CD4-positive, alpha-beta T cell treated with Interleukin-6 for 4 hours (primary cell): ENCODE results near the gene IRF2BP1.

Source experiments
- DNase-seq: peaks from one replicate; pipeline ENCODE4 v3.0.0-alpha.2; 2020; ENCODE audit warnings: mixed read lengths

The IRF2BP1 gene, protein sequence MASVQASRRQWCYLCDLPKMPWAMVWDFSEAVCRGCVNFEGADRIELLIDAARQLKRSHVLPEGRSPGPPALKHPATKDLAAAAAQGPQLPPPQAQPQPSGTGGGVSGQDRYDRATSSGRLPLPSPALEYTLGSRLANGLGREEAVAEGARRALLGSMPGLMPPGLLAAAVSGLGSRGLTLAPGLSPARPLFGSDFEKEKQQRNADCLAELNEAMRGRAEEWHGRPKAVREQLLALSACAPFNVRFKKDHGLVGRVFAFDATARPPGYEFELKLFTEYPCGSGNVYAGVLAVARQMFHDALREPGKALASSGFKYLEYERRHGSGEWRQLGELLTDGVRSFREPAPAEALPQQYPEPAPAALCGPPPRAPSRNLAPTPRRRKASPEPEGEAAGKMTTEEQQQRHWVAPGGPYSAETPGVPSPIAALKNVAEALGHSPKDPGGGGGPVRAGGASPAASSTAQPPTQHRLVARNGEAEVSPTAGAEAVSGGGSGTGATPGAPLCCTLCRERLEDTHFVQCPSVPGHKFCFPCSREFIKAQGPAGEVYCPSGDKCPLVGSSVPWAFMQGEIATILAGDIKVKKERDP

DNA sequence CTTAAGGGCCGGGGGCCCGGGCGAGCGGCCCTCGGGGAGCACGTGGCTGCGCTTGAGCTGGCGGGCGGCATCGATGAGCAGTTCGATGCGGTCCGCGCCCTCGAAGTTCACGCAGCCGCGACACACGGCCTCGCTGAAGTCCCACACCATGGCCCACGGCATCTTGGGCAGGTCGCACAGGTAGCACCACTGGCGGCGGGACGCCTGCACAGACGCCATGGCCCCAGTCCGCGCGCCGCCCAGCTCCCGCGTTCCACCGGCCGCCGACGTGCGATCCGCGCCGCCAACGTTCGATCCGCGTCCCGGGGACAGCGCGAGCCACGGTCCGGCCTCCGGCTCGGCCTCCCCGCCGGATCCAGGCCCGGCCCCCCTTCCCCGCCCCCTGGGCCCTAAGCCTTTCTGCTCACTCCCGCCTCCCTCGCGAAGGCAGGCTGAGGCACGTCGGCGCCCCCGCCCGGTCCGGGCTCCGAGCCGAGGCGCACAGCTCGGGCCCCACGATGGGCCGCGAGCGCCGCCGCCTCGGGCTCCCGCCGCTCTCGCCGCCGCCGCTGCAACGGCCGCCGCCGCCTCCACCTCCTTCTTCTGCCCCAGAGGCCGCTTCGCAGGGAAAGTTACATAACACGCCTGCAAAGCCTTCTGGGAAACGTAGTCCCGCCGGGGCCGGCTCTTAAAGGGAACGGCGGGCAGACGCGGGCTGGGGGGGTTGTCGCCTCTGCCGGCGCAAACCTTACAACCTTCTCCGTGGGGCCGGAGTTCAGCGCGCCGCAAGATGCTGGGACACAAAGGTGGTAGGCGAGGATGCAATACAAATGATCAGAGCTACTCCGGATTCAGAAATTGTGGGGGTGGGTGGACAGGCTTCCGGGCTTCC lies at the start of gene IRF2BP1:
TSS of gene IRF2BP1 (minus strand) at position 586 of the 871 bp plus-strand sequence. CDS start at position 219, 367 bp downstream.
- peak; percentile 90 for DNase-seq

DNA sequence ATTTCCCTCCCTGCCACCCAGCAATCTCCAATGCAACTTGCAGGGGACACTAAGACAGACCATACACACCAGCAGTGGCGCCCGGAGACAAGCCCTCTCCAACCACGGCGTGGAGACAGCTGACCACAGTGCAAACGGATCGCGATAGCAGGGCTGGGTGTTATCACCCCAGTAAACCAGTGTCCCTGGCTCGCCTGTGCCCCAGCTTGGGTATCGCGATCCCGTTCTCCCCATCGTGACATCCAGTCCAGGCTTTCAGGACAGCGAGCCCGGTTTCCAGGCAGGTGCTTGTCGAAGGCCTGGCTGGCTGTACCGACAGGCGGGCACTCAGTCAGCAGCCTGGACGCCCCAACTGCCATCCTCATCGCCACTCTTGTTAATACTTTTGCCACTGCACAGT lies 49.3 kb upstream of the IRF2BP1 start:
- no peak for DNase-seq

DNA sequence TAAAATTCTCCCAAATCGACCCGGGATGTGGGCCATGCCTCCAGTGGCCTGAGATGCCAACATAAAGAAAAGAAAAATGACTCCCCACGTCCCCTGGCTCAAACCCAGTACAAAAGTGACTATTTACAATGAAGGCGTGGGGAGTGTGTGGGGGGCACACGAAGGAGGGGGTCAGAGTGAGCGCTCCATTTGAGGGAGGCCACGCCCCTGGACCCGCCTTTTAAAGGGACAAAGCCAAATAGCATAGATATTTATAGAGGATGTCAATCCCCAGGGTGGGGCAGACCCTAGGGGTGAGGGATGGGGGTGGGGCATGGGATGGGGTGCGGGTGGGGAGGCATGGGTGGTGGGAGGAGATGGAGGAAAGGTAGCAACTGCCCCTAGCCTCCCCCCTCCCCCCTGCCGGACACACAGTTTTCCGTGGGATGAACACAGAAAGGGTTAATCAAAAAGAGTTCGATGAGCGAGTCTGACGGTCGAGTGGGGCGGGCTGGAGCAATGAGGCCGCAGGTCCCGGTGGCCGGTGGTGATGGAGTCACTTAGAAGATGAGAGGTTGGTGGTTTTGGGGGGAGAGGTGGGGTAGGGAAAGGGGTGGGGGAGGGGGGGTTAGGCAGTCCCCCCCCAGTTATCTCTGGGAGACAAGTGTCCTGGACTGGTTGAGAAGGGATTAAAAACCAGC lies 48.8 kb upstream of the IRF2BP1 start:
- no peak for DNase-seq

DNA sequence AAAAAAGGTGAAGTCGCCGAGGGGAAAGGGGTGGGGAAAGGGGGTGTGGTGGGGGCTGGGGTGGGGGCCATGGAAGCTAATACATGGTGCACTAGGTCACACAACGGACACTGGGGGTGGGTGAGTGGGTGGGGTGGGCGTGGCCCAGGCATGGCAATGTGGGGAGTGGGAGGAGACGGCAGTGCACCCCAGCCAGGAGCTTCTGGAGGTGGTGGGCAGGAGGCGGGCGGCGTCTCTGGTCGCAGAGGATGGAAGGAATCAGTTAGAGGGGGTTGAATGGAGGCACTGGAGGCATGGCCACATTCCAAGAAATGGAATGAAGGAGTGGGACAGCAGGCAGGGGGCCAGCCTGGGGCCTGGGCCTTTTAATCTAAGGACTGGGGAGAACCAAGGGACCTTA lies 47.8 kb upstream of the IRF2BP1 start:
- DNase-seq = no peak

DNA sequence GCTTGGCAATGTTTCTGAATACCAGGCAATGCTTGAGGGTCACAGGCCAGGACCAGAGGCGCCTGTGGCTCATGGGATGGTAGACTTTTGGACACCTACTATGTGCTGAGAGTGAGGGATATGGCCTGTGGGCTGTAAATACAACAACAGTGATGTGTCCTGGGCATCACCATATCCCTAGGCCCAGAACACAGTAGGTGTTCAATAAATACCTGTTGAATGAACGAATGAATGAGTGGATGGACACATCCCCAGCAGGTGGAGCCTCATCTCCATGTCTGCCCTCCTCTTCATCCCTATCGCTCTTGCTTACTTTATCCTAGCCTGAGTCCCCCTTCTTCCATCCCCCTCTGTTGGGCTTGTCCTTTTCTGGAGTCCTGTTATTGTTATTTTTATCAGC lies 45.1 kb upstream of the IRF2BP1 start:
- no peak for DNase-seq

DNA sequence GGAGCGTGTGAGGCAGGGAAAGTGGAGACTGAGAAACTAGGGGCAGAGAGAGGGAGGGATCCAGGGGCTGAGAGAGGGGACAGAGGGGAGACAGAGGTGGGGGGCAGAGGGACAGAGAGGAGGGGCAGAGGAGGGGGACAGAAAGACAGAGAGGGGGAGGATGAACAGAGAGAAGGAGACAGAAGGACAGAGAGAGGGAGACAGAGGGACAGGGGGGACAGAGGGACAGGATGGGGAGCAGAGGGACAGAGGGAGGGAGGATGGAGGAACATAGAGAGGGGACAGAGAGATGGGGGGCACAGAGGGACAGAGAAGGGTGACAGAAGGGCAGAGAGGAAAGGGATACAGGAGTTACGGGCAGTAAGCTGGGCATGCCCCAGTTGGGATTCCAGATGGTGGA lies 43.3 kb upstream of the IRF2BP1 start:
- DNase-seq = no peak

DNA sequence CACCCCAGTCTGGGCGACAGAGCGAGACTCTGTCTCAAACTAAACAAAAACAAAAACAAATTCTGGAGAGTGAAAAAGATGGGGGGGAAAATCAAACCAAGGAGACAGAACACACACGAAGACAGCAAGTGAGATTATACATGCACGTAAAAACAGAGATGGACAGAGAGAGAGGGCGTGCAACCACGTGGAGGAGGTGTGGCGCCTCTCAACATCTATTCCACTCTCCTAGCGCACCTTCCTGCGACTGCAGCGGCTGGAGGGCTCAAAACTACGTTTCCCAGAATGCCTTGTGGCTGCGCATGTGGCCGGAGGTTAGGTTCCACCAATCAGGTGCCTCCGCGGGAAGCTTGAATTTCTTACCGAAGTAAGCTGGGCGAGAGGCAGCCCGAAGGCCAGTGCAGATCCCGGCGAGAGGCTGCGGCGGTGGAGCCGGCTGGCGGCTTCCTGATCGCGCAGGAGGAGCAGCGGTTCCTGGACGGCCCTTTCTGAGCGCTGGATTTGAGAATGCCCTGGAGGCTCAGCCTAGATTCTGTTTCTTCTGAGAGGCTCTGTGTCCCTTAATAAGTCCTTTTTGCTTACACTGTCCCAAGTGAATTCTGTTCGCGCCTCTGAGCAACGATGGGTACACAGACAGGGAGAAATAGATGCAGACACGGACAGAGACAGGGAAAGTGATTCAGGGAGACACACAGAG lies 41.8 kb upstream of the IRF2BP1 start:
- peak; percentile 93 for DNase-seq

DNA sequence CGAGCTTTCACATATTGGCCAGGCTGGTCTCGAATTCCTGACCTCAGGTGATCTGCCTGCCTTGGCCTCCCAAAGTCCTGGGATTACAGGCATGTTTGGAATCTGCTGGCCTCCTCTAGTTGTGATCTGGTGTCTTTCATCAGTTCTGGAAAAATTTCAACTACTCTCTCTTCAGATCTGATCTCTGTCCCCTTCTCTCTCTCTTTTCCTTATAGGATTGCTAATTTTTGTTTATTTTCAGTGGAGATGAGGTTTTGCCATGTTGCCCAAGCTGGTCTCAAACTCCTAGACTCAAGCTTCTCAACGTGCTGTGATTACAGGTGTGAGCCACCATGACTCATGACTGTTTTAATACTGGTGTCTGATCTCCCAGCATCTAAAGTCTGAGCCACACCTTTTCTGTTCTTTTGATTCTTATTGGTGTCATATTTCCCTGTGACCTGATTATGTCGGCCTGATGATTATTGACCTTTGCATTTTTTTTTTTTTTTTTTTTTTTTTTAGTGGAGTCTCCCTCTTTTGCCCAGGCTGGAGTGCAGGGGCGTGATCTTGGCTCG lies 39.0 kb upstream of the IRF2BP1 start:
- no peak for DNase-seq

DNA sequence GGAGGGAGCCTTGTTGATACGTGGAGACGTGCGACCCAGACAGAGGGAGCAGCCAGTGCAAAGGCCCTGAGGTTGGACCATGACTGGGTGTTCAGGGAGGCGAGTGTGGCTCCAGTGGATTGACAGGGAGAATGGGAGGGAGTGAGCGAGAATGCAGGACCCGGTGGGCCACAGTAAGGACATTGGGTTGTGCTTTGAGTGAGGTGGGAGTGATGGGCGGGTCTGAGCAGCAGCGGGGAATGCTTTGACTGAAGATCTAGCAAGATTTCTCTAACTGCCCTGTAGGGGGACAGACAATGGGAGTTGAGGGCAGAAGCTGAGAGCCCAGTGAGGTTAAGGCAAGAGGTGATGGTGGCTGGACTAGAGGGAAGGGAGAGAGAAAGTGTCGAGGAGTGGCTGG lies 36.3 kb upstream of the IRF2BP1 start:
- DNase-seq = no peak

DNA sequence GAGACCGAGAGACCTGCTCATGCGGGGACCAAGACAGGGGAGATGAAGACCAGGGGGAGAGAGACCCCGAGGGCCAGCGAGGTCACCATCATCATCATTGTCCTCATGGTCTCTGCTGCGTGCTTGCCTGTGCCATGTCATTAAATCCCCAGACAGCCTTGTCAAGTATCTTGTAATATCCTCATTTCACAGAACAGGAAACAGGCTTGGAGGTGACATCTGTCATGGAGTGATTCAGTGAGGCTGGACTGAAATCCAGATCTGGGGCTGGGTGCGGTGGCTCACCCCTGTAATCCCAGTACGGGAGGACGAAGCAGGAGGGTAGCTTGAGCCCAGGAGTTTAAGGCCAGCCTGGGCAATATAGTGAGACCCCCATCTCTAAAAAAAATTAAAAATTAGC lies 34.5 kb upstream of the IRF2BP1 start:
- DNase-seq = no peak

DNA sequence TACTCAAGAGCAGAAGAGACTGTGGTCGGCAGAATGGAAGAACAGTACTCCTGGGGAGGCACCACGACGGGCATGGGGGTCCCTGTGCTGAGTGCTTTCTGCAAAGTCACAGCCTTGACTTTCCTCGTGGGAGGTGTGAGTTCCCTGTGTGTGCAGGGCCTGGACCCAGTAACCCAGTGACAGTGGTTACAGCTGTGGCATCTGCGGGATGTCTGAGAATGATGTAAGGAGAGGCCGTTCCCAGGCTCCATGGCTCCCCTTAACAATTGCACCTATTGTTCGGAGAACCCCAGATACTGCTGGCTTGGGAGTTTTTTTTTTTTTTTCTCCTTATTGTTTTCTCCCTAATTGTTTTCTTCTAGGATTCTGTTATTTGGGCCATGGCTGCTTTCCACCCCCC lies 33.7 kb upstream of the IRF2BP1 start:
- no peak for DNase-seq

DNA sequence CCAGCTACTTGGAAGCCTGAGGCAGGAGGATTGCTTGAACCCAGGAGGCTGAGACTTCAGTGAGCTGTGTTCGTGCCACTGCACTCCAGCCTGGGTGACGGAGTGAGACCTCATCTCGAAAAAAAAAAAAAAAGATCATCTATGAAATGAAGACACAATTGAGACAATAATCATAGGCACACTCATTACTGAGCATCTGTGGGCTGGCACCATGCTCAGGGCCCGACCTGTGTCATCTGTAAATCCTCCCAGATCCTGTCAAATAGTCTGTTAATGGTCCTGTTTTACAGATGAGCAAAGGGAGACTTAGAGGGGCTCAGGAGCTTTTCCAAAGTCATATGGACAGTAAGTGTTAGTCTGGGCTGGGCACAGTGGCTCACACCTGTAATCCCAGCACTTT lies 32.8 kb upstream of the IRF2BP1 start:
- no peak for DNase-seq

DNA sequence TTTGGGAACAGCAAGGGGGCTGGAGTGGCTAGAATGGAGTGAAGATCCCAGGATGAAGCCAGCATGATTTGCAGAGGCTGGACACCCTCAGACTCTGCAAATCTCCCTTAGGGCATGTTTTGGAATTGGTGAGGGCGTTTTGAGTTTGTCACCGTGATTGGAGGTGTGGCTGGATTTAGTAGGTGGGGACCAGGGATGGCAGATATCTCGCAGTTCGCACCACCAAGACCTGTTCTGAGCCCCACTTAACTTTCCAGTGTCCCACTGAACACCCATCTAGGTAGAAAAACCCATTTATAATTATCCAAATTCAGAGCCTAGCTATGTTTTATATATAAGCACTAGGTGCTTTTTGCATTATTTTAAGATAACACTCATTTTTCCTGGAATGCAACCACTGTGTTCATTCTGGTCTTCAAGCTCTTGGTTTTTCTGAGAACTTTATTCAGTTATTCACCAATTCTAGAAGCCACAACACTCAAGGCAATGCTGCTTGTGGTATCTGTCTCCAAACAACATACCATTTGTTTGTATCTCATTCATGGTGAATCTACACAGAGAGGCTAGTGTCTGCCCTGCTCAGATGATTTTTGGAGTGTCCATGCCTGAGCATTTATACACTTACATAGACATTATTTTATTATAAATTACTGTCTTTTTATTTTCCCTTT lies 31.6 kb upstream of the IRF2BP1 start:
- DNase-seq = no peak

DNA sequence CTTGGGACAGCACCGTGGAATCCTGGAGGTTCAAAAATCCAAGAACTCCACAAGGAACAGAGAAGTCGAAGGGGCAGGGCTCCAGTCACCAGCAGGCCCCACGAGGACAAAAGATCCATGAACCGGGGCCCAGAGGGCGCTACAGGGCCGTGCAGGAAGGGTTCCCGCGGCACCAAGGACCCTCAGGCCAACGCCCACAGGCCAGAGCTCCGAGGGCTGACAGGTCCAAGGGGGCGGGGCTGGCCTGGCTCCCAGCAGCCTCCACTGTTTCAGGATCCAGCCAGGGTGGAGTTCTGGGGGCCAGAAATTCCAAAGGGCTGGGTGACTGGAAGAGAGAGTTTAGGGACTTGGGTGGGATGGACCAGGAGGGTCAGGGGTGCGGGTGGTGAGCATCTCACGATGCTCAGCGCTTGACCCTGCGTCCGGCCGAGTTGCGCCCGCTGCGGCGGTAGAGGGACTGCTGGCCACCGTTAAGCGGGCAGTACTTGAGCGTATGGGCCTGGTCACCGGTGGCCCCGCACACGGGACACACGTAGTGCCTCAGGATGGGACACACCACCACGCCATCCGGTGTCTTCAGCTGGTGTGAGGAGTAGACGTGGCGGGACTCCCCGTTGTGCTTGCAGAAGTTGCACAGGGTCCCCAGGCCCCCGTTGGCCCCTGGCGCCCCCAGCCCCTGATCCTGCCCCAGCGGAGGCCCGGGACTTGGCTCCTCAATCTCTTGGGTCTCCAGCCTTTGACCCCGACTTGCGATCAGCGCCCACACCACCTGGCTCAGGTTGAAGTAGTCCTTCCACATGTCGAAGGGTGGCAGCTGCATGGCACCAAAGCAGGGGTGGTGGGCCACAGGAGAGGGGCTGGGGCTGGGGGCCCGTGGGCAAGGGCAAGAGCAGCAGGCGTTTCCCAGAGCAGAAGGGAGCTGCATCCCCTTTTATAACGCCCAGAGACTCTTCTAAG lies 28.2 kb upstream of the IRF2BP1 start, which contains the start of gene NANOS2:
TSS of gene NANOS2 (minus strand) at position 905 of the 957 bp plus-strand sequence. CDS start at position 820, 85 bp downstream.
- no peak for DNase-seq

DNA sequence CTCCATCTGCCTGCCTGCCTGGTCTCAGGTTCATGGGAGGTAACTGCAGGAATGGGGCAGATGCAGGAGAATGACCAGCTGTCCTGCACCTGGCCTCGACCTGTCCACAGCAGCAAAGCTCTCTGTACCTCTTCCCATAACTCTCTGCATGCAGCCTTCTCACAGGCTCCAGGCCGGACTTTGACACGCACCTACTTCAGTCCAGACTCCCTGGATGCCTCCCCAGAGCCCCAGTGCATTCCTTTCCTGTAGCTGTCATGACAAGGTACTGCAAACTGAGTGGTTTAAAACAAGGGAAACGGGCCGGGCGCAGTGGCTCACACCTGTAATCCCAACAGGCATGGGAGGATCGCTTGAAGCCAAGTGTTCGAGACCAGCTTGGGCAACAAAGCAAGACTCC lies 25.4 kb upstream of the IRF2BP1 start:
- no peak for DNase-seq

DNA sequence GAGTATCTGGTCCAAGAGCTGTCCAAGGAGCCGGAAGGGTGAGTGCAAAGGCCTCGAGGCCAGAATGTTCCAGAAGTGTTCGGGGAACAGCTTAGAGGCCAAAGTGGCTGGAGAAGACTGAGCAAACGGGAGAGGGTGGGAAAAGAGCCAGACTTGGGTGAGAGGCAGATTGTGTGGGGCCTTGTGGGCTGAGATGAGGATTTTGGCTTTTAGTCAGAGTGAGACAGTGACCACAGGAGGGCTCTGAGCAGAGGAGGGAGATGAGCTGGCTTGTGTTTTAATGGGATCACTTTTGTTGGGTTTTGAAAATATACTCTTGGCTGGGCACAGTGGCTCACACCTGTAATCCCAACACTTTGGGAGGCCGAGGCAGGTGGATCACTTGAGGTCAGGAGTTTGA lies 23.0 kb upstream of the IRF2BP1 start:
- no peak for DNase-seq

DNA sequence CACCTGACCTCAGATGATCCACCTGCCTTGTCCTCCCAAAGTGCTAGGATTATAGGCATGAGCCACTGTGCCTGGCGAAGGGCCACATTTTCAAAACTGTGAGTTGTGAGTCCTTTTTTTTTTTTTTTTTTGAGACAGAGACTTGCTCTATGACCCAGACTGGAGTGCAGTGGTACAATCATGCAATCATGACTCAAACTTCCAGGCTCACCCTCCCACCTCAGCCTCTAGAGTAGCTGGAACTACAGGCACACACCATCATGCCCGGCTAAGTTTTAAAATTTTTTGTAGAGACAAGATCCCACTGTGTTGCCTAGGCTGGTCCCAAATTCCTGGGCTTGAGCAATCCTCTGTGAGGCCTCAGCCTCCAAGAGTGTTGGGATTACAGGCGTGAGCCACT lies 20.3 kb upstream of the IRF2BP1 start:
- no peak for DNase-seq

DNA sequence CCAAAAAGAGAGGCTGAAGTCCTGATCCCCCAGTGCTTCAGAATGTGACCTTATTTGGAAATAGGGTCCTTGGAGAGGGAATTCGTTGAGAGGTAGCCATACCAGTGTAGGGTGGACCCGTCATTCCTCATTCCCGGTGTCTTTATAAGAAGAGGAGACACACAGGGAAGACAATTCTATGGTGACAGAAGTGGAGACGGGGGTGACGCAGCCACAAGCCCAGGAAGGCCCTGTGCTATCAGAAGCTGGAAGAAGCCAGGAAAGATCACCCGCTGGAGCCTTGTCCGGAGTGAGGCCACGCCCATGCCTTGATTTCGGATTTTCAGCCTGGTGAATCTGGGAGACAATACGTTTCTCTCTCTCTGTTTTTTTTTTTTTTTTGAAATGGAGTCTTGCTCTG lies 19.1 kb upstream of the IRF2BP1 start:
- no peak for DNase-seq

DNA sequence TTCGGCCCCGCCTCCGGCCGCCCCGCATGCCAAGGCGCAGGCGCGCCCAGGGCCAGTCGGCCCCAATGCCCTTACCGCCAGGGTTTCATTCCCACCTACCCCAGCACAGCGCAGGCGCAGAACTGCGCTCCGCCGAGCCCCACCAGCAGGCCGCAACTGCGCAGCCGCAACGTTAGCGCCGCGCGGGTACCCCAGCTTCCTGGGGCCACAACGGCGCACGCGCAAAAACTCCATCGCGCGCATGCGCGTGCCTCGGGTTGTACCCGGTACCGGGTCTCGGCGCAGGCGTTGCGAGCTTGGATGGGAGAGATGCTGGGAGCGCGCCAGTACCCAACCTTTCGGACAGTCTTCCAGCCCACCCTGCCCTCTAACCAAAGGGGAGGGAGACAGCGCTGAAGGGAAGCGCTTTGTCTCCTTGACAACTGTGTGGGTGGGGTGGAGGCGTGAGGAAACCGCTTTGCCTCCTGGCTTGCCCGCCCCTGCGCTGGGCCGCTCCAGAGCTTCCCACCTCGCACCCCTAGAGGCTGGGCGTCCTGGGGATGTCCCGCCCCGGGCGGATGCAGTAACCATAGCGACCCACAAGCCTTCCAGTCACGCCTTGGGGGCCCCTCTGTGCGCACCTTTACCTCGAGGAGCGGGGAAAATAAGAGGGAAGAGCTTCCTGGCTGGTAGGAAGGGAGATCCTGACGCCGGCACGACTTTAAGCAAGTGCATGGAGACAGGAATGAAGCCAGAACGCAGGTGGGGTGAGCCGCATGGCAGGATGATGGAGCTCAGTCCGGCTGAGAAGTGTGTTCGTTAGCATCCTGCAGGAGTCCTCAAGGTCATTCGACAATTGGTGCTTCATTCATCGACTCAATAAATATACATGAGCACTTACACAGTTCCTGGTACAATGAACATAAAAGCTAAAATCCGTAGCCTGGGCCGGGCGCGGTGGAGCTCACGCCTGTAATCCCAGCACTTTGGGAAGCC lies 17.0 kb upstream of the IRF2BP1 start:
- DNase-seq = peak; percentile 99
